HepG2 (cell line): ENCODE data around the gene NEURL2. TPM values are rescaled to one million over a fixed set of nuclear protein-coding genes. Genes with fewer than 3 reads are reported as not detected.

Experiments used
- FOXM1 ChIP-seq: sonication (generic); formaldehyde crosslinking; IDR thresholded peaks from 2 replicates; pipeline ENCODE4 v1.5.0; 2020; ENCODE audit warnings: missing genetic modification reagents
- GATAD1 ChIP-seq: IDR thresholded peaks from 2 replicates; pipeline ENCODE4 v1.6.1; 2016; ENCODE audit warnings: missing genetic modification reagents, missing compliant biosample characterization
- HDAC1 ChIP-seq: sonication (generic); formaldehyde crosslinking; IDR thresholded peaks from 2 replicates; pipeline ENCODE4 v1.5.1; 2020; ENCODE audit warnings: mild to moderate bottlenecking, missing genetic modification reagents
- MIER3 ChIP-seq: IDR thresholded peaks from 2 replicates; pipeline ENCODE4 v1.6.1; 2016; ENCODE audit warnings: missing compliant biosample characterization, borderline replicate concordance
- PCBP1 ChIP-seq: fragments of 200-400 bp; formaldehyde crosslinking; IDR thresholded peaks from 2 replicates; pipeline ENCODE4 v1.6.1; 2017; ENCODE audit warnings: mild to moderate bottlenecking, low read depth, low read length, borderline replicate concordance
- SIX4 ChIP-seq: sonication (generic); formaldehyde crosslinking; IDR thresholded peaks from 2 replicates; pipeline ENCODE4 v1.4.0; 2020; ENCODE audit warnings: missing genetic modification reagents
- ZNF230 ChIP-seq: sonication (generic); formaldehyde crosslinking; IDR thresholded peaks from 2 replicates; pipeline ENCODE4 v1.4.0; 2020; ENCODE audit warnings: mild to moderate bottlenecking, missing genetic modification reagents
- ZNF264 ChIP-seq: sonication (generic); formaldehyde crosslinking; IDR thresholded peaks from 2 replicates; pipeline ENCODE4 v1.4.0; 2020; ENCODE audit warnings: missing genetic modification reagents
- ZNF33A ChIP-seq: sonication (generic); formaldehyde crosslinking; IDR thresholded peaks from 2 replicates; pipeline ENCODE4 v1.5.1; 2020; ENCODE audit warnings: missing genetic modification reagents, mild to moderate bottlenecking, moderate library complexity, borderline replicate concordance
- ZNF780A ChIP-seq: sonication (generic); formaldehyde crosslinking; IDR thresholded peaks from 2 replicates; pipeline ENCODE4 v1.8.0; 2022; ENCODE audit warnings: mild to moderate bottlenecking, missing genetic modification reagents, moderate library complexity
- ZNF83 ChIP-seq: sonication (generic); formaldehyde crosslinking; IDR thresholded peaks from 2 replicates; pipeline ENCODE4 v1.4.0; 2020; ENCODE audit warnings: missing genetic modification reagents, mild to moderate bottlenecking, borderline replicate concordance
- ZSCAN30 ChIP-seq: sonication (generic); formaldehyde crosslinking; IDR thresholded peaks from 2 replicates; pipeline ENCODE4 v1.5.0; 2020; ENCODE audit warnings: mild to moderate bottlenecking, missing genetic modification reagents
- polyA plus RNA-seq, 8 experiments: library from polyadenylated mRNA; depleted of rRNA in 3 of 8; stranded (reverse) in 7 of 8; unstranded in 1 of 8; fragments of >200 nt; fragmentation: Illumina TruSeq in 4 of 8; extraction: Trizol in 4 of 8; gene quantifications; 2 replicates each; pipeline versions ENCODE4 v1.2.1 to v1.2.3, GENCODE V29; 2011 to 2016; ENCODE audit warnings: low read depth in 4 of 8, missing spikeins in 1 of 8, mixed read lengths in 1 of 8; ENCODE audit not compliant: insufficient read depth in 1 of 8
- total RNA-seq, 5 experiments: library from RNA; depleted of rRNA; stranded (reverse); fragments of >200 nt; fragmentation: Illumina TruSeq; extraction: Trizol; gene quantifications; 2 replicates each; pipeline ENCODE4 v1.2.3, GENCODE V29; 2016; ENCODE audit warnings: low read depth in 1 of 5
- TF ChIP-seq, protein P1 (sequence below): sonication (generic); formaldehyde crosslinking; IDR thresholded peaks from 2 replicates; pipeline ENCODE4 v1.8.0; 2022; ENCODE audit warnings: mild to moderate bottlenecking, missing genetic modification reagents, moderate library complexity
- TF ChIP-seq, protein P2 (sequence below): sonication (generic); formaldehyde crosslinking; IDR thresholded peaks from 2 replicates; pipeline ENCODE4 v1.4.0; 2020; ENCODE audit warnings: mild to moderate bottlenecking, missing genetic modification reagents
- TF ChIP-seq, protein P3 (sequence below): fragments of 450-650 bp; IDR thresholded peaks from 2 replicates; pipeline ENCODE4 v1.6.1; 2016
- TF ChIP-seq, protein P4 (sequence below): sonication (generic); formaldehyde crosslinking; IDR thresholded peaks from 2 replicates; pipeline ENCODE4 v1.4.0; 2020; ENCODE audit warnings: missing genetic modification reagents, mild to moderate bottlenecking, borderline replicate concordance
- TF ChIP-seq, protein P5 (sequence below): sonication (generic); formaldehyde crosslinking; conservative IDR thresholded peaks from 2 replicates; pipeline ENCODE4 v1.8.0; 2022; ENCODE audit warnings: missing genetic modification reagents
- TF ChIP-seq, protein P6 (sequence below): IDR thresholded peaks from 2 replicates; pipeline ENCODE4 v1.6.1; 2016; ENCODE audit warnings: low read depth

Gene NEURL2
- total and polyA plus RNA-seq, 2 of the 13 experiments (the other 11 are each of a cell fraction or from before 2014, with no cell fraction given): 7.2 to 9.7 TPM

DNA sequence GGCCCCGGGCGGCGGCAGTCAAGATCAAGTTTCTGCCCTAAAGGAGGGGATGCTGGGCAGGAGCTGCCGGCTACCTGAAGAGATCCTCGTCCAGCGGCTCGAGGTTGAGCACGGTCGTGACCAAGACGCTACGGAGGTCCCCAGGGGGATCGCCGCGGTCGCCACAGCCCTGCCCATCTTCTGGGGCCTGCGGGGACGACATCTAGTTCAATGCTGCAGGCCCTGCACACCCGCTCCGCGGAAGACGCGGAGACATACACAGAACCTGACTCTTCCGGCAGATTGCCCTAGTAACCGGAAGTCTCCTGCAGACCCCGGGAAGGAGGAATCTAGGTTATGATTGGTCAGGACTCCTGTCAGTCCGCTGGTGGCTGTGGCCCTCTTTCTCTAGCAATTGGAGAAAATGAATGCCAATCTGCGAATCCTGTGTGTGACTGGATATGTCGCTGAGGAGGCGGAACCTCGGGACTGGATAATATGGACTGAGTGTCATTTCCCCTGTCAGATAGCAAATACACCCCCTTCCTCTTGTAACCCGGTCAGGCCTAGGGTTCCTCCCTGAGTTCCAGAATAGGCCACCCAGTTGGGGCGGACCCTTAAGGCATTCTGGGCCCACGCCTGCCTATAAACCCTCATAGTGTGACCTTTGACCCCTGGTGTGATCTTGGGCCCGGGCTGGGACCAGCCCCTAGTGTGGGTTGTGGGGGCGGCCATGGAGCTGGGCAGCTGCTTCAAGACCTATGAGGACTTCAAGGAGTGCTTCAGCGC lies 33.7 kb downstream of the NEURL2 start, which contains the start of the genes ACOT8 and ZSWIM3 (continued):
- TF ChIP-seq ZNF33A (CRISPR knock-in tag) (no peak), GATAD1 (CRISPR knock-in tag) (peak; percentile 92), ZNF780A (CRISPR knock-in tag) (no peak), PCBP1 (no peak), MIER3 (CRISPR knock-in tag) (peak; percentile 67; the same call in 1 of the 2 replicates), SIX4 (CRISPR knock-in tag) (peak; percentile 72), FOXM1 (0 out of 2 replicates have a peak, but pooled peaks have one; percentile 58), ZSCAN30 (CRISPR knock-in tag) (no peak), ZNF83 (no peak), HDAC1 (peak; percentile 83; the same call in 1 of the 2 replicates), ZNF264 (CRISPR knock-in tag) (peak; percentile 84), ZNF230 (peak; percentile 28)
- TF ChIP-seq, protein P1, sequence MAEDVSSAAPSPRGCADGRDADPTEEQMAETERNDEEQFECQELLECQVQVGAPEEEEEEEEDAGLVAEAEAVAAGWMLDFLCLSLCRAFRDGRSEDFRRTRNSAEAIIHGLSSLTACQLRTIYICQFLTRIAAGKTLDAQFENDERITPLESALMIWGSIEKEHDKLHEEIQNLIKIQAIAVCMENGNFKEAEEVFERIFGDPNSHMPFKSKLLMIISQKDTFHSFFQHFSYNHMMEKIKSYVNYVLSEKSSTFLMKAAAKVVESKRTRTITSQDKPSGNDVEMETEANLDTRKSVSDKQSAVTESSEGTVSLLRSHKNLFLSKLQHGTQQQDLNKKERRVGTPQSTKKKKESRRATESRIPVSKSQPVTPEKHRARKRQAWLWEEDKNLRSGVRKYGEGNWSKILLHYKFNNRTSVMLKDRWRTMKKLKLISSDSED (CRISPR knock-in tag): no peak
- TF ChIP-seq, protein P2, sequence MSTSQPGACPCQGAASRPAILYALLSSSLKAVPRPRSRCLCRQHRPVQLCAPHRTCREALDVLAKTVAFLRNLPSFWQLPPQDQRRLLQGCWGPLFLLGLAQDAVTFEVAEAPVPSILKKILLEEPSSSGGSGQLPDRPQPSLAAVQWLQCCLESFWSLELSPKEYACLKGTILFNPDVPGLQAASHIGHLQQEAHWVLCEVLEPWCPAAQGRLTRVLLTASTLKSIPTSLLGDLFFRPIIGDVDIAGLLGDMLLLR (CRISPR knock-in tag): peak; percentile 22; the same call in 1 of the 2 replicates
- TF ChIP-seq, protein P3, sequence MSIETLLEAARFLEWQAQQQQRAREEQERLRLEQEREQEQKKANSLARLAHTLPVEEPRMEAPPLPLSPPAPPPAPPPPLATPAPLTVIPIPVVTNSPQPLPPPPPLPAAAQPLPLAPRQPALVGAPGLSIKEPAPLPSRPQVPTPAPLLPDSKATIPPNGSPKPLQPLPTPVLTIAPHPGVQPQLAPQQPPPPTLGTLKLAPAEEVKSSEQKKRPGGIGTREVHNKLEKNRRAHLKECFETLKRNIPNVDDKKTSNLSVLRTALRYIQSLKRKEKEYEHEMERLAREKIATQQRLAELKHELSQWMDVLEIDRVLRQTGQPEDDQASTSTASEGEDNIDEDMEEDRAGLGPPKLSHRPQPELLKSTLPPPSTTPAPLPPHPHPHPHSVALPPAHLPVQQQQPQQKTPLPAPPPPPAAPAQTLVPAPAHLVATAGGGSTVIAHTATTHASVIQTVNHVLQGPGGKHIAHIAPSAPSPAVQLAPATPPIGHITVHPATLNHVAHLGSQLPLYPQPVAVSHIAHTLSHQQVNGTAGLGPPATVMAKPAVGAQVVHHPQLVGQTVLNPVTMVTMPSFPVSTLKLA: no peak; the same call in 1 of the 2 replicates
- TF ChIP-seq, protein P4, sequence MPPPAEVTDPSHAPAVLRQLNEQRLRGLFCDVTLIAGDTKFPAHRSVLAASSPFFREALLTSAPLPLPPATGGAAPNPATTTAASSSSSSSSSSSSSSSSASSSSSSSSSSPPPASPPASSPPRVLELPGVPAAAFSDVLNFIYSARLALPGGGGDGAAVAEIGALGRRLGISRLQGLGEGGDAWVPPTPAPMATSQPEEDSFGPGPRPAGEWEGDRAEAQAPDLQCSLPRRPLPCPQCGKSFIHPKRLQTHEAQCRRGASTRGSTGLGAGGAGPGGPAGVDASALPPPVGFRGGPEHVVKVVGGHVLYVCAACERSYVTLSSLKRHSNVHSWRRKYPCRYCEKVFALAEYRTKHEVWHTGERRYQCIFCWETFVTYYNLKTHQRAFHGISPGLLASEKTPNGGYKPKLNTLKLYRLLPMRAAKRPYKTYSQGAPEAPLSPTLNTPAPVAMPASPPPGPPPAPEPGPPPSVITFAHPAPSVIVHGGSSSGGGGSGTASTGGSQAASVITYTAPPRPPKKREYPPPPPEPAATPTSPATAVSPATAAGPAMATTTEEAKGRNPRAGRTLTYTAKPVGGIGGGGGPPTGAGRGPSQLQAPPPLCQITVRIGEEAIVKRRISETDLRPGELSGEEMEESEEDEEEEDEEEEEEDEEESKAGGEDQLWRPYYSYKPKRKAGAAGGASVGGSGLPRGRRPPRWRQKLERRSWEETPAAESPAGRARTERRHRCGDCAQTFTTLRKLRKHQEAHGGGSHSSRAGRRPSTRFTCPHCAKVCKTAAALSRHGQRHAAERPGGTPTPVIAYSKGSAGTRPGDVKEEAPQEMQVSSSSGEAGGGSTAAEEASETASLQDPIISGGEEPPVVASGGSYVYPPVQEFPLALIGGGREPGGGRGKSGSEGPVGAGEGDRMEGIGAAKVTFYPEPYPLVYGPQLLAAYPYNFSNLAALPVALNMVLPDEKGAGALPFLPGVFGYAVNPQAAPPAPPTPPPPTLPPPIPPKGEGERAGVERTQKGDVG (CRISPR knock-in tag): peak; percentile 56; the same call in 1 of the 2 replicates
- TF ChIP-seq, protein P5, sequence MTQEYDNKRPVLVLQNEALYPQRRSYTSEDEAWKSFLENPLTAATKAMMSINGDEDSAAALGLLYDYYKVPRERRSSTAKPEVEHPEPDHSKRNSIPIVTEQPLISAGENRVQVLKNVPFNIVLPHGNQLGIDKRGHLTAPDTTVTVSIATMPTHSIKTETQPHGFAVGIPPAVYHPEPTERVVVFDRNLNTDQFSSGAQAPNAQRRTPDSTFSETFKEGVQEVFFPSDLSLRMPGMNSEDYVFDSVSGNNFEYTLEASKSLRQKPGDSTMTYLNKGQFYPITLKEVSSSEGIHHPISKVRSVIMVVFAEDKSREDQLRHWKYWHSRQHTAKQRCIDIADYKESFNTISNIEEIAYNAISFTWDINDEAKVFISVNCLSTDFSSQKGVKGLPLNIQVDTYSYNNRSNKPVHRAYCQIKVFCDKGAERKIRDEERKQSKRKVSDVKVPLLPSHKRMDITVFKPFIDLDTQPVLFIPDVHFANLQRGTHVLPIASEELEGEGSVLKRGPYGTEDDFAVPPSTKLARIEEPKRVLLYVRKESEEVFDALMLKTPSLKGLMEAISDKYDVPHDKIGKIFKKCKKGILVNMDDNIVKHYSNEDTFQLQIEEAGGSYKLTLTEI (CRISPR knock-in tag): no peak
- TF ChIP-seq, protein P6, sequence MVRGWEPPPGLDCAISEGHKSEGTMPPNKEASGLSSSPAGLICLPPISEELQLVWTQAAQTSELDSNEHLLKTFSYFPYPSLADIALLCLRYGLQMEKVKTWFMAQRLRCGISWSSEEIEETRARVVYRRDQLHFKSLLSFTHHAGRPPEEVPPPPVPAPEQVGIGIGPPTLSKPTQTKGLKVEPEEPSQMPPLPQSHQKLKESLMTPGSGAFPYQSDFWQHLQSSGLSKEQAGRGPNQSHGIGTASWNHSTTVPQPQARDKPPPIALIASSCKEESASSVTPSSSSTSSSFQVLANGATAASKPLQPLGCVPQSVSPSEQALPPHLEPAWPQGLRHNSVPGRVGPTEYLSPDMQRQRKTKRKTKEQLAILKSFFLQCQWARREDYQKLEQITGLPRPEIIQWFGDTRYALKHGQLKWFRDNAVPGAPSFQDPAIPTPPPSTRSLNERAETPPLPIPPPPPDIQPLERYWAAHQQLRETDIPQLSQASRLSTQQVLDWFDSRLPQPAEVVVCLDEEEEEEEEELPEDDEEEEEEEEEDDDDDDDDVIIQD: no peak; the same call in 1 of the 2 replicates
